ENCODE results near the gene PLA2G5. TPM values are rescaled to one million over a fixed set of nuclear protein-coding genes. Genes with fewer than 3 reads are reported as not detected.
"Not testable (repeated sequence)": the region's sequence is repeated elsewhere in the genome, so short reads cannot be mapped to it uniquely, and the experiment has no call there.

Gene PLA2G5
- total RNA-seq, 4 donors from 2014 or later = 17.7 to 46.2 (median 28.4) TPM

- Histone ChIP-seq H3K4me1 (no peaks in the 10 kb centered on the region), H3K4me3 (no peak overlapping the region), H3K9me3 (peaks cover 0 to 11% (median 6%) of the 10 kb centered on the region in 4 donors), H3K36me3 (peaks cover 0 to 8% (median 0%) of the 10 kb centered on the region in 4 donors), H3K27me3 (no peaks in the 10 kb centered on the region), H3K27ac (replicated peaks in 1 of 4) (no peak overlapping the region)
- WGBS = 64% methylated on average over 1 of the region's 1 CpG
- intact Hi-C loops (cut with DNase I) = no loop called here
- no peak for DNase-seq (ENCODE audit: extremely low spot score)
- TF ChIP-seq POLR2A (IDR thresholded peaks at IDR 0.05; ENCODE audit: low read depth) (no peak), POLR2AphosphoS5 (IDR thresholded peaks at IDR 0.05) (no peak), EP300 (IDR thresholded peaks at IDR 0.05) (no peak)
- TF ChIP-seq, protein P1, sequence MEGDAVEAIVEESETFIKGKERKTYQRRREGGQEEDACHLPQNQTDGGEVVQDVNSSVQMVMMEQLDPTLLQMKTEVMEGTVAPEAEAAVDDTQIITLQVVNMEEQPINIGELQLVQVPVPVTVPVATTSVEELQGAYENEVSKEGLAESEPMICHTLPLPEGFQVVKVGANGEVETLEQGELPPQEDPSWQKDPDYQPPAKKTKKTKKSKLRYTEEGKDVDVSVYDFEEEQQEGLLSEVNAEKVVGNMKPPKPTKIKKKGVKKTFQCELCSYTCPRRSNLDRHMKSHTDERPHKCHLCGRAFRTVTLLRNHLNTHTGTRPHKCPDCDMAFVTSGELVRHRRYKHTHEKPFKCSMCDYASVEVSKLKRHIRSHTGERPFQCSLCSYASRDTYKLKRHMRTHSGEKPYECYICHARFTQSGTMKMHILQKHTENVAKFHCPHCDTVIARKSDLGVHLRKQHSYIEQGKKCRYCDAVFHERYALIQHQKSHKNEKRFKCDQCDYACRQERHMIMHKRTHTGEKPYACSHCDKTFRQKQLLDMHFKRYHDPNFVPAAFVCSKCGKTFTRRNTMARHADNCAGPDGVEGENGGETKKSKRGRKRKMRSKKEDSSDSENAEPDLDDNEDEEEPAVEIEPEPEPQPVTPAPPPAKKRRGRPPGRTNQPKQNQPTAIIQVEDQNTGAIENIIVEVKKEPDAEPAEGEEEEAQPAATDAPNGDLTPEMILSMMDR (IDR thresholded peaks at IDR 0.05) = no peak
Measured at GRCh38 chr1:20037877-20038276, 32.1 kb upstream of the PLA2G5 start.

DNA sequence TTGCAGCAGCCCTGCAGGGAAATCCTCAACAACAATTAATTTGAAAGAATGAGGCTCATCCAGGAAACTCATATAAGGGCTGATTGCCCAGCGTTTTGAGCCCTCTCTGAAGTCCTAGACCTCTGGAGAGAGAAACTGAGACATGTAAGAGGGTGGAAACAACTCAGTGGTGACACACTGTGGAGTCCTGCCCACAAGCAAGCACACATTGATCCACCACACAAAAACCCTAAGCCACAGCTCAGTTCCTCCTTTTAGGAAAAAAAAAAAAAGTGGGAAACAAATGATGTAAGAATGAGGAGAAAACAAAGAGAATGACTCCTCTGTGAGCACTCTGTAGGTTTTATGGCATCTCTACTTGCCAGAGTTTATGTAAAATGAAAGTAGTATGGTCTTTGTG is 22.9 kb upstream of the PLA2G5 start:
- no peaks in the 10 kb centered on the region for H3K36me3 ChIP-seq
- H3K4me1 ChIP-seq = no peaks in the 10 kb centered on the region
- no peak overlapping the region for H3K27ac ChIP-seq (replicated peaks in 1 of 4)
- intact Hi-C loops (cut with DNase I) = no loop called here
- no peak overlapping the region for H3K4me3 ChIP-seq
- 93% methylated on average over 1 of the region's 1 CpG for WGBS
- no peaks in the 10 kb centered on the region for H3K27me3 ChIP-seq
- no peaks in the 10 kb centered on the region for H3K9me3 ChIP-seq
- TF ChIP-seq, protein P1 (IDR thresholded peaks at IDR 0.05) = no peak
- TF ChIP-seq EP300 (IDR thresholded peaks at IDR 0.05) = no peak
- DNase-seq (ENCODE audit: extremely low spot score) = no peak

- no peaks in the 10 kb centered on the region for H3K4me1 ChIP-seq
- H3K27me3 ChIP-seq = no peaks in the 10 kb centered on the region
- no peak overlapping the region for H3K4me3 ChIP-seq
- no peak for TF ChIP-seq POLR2AphosphoS5 (IDR thresholded peaks at IDR 0.05)
- TF ChIP-seq POLR2A (IDR thresholded peaks at IDR 0.05; ENCODE audit: low read depth) = no peak
- TF ChIP-seq, protein P1 (IDR thresholded peaks at IDR 0.05) = no peak
- no peak for TF ChIP-seq EP300 (IDR thresholded peaks at IDR 0.05)
- 38% methylated on average over 1 of the region's 1 CpG for WGBS
- no peaks in the 10 kb centered on the region for H3K36me3 ChIP-seq
- no peak for DNase-seq (ENCODE audit: extremely low spot score)
- H3K27ac ChIP-seq (replicated peaks in 1 of 4) = no peak overlapping the region
- intact Hi-C loops (cut with DNase I) = no loop called here
- H3K9me3 ChIP-seq = no peaks in the 10 kb centered on the region
Measured at GRCh38 chr1:20048563-20048962, 21.4 kb upstream of the PLA2G5 start.

GRCh38 chr1:20049056-20049798 is 20.8 kb upstream of the PLA2G5 start:
- H3K27me3 ChIP-seq; H3K27ac ChIP-seq (replicated peaks in 1 of 4); H3K4me1 ChIP-seq; intact Hi-C loops (cut with DNase I); H3K4me3 ChIP-seq; DNase-seq (ENCODE audit: extremely low spot score); H3K9me3 ChIP-seq; H3K36me3 ChIP-seq: not testable (repeated sequence)
- 54% methylated on average over 1 of the region's 1 CpG for WGBS

DNA sequence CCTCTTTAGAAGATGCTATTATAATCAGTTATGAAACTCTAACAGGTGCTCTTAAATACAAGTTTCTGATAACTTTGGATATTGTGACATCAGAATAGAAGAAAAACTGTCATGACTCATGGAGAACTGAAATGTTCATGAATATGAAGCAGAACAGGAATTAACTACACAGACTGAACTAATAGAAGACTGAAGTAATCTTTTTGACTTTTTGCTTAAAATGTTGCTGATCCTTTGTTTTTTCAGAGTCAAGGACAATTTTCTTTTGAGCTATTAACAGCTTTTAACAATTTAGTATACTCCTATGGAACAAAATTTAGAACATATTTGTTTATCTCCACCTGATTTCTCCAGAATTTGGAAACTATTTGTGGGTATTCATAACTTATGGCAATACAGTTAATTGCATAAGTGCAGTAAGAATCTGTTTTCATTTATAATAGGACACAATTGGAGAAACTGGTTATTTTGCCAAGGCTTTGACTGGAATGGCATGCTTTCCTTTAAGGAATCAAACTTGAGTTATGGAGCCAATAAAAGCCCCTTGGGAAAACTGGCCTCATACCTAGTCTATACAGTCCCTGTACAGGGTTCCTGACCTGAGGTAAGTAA is 18.7 kb upstream of the PLA2G5 start:
- H3K4me3 ChIP-seq = no peak overlapping the region
- H3K27ac ChIP-seq (replicated peaks in 1 of 4) = no peak overlapping the region
- intact Hi-C loops (cut with DNase I) = no loop called here
- no peaks in the 10 kb centered on the region for H3K27me3 ChIP-seq
- H3K36me3 ChIP-seq = no peaks in the 10 kb centered on the region
- H3K4me1 ChIP-seq = peaks cover 0 to 3% (median 0%) of the 10 kb centered on the region in 4 donors
- TF ChIP-seq, protein P1 (IDR thresholded peaks at IDR 0.05) = no peak
- no peak for TF ChIP-seq EP300 (IDR thresholded peaks at IDR 0.05)
- TF ChIP-seq POLR2AphosphoS5 (IDR thresholded peaks at IDR 0.05) = no peak
- TF ChIP-seq POLR2A (IDR thresholded peaks at IDR 0.05; ENCODE audit: low read depth) = no peak
- no peaks in the 10 kb centered on the region for H3K9me3 ChIP-seq
- no peak for DNase-seq (ENCODE audit: extremely low spot score)
